BJ (cell line): ENCODE data around the gene ZNF611. TPM values are rescaled to one million over a fixed set of nuclear protein-coding genes. Genes with fewer than 3 reads are reported as not detected.
"Not testable (repeated sequence)": the region's sequence is repeated elsewhere in the genome, so short reads cannot be mapped to it uniquely, and the experiment has no call there.

ENCODE experiments used
- CTCF ChIA-PET: fragments of 350-600 bp; formaldehyde crosslinking; extraction: SDS; loops from one replicate; lab custom pipeline; 2021; ENCODE audit warnings: antibody characterized with exemption, inconsistent platforms; lab: Yijun Ruan, JAX
- POLR2A ChIA-PET: fragments of 300-600 bp; sonication (Branson Sonifier 250); formaldehyde crosslinking; extraction: SDS; loops from one replicate; lab custom pipeline; 2021; ENCODE audit warnings: antibody characterized with exemption; lab: Charles Lee
- DNase-seq: peaks from one replicate; pipeline ENCODE4 v3.0.0-alpha.2; 2011; ENCODE audit warnings: low read depth
- H3K27me3 ChIP-seq: 2 replicates; pipeline ENCODE4 v1.6.0; 2011; ENCODE audit warnings: low read length; ENCODE audit not compliant: control insufficient read depth, insufficient read depth
- H3K36me3 ChIP-seq: 2 replicates; pipeline ENCODE4 v1.5.1; 2011; ENCODE audit warnings: low read length; ENCODE audit not compliant: control insufficient read depth, insufficient read depth
- H3K4me3 ChIP-seq: 2 replicates; pipeline ENCODE4 v1.5.1; 2011; ENCODE audit warnings: low read depth, mild to moderate bottlenecking, control low read depth, low read length
- CTCF ChIP-seq: IDR thresholded peaks from 2 replicates; pipeline ENCODE4 v1.5.1; 2011; ENCODE audit warnings: low read depth, mild to moderate bottlenecking, control low read depth, inconsistent platforms, low read length, moderate library complexity; ENCODE audit not compliant: insufficient read depth
- polyA plus RNA-seq: library from polyadenylated mRNA; depleted of rRNA; stranded (reverse); fragments of >200 nt; gene quantifications from 2 replicates; pipeline ENCODE4 v1.2.3, GENCODE V29; 2011

Gene ZNF611
- polyA plus RNA-seq, 1 experiment: 2.4 TPM

- CTCF ChIA-PET: no interaction called here
- Histone ChIP-seq H3K36me3 (no peaks in the 10 kb centered on the region), H3K4me3 (no peak overlapping the region), H3K27me3 (no peaks in the 10 kb centered on the region)
- TF ChIP-seq CTCF: no peak
- DNase-seq: no peak
- POLR2A ChIA-PET: no interaction called here
These were observed 8.2 kb upstream of the ZNF611 start for GRCh38 chr19:52743091-52743490.

- ChIA-PET POLR2A (no interaction called here), CTCF (no interaction called here)
- TF ChIP-seq CTCF: no peak
- DNase-seq: no peak
- H3K27me3 ChIP-seq: no peaks in the 10 kb centered on the region
- no peak overlapping the region for H3K4me3 ChIP-seq
- no peaks in the 10 kb centered on the region for H3K36me3 ChIP-seq
These were observed 7.7 kb upstream of the ZNF611 start for GRCh38 chr19:52742516-52742915.

- POLR2A ChIA-PET: no interaction called here
- CTCF ChIA-PET: interaction anchor here (0.5 kb wide), 1 partner anchor 12 kb away, joined by 3 read pairs; no protein-coding TSS in a partner anchor
- no peak for TF ChIP-seq CTCF
- Histone ChIP-seq H3K36me3 (no peaks in the 10 kb centered on the region), H3K27me3 (no peaks in the 10 kb centered on the region), H3K4me3 (no peak overlapping the region)
- DNase-seq: no peak
These were observed 7.2 kb upstream of the ZNF611 start for GRCh38 chr19:52741951-52742485.

GRCh38 chr19:52741371-52741770 is 6.5 kb upstream of the ZNF611 start:
- H3K27me3 ChIP-seq, H3K36me3 ChIP-seq, DNase-seq, POLR2A ChIA-PET, H3K4me3 ChIP-seq: not testable (repeated sequence)
- CTCF ChIA-PET: interaction anchor here (0.5 kb wide), 1 partner anchor 13 kb away, joined by 3 read pairs; no protein-coding TSS in a partner anchor

- Histone ChIP-seq H3K27me3 (no peaks in the 10 kb centered on the region), H3K36me3 (no peaks in the 10 kb centered on the region), H3K4me3 (no peak overlapping the region)
- DNase-seq: no peak
- ChIA-PET POLR2A (no interaction called here), CTCF (no interaction called here)
- TF ChIP-seq CTCF: no peak
These were observed 4.7 kb upstream of the ZNF611 start for GRCh38 chr19:52739576-52739975.

- TF ChIP-seq CTCF: no peak
- H3K4me3 ChIP-seq: no peak overlapping the region
- no peaks in the 10 kb centered on the region for H3K27me3 ChIP-seq
- H3K36me3 ChIP-seq: 0 out of 2 replicates have a peak, but pooled peaks cover 1% of the 10 kb centered on the region
- CTCF ChIA-PET: interaction anchor here (0.8 to 1.0 kb wide), 3 partner anchors 9 to 26 kb away, joined by 3 to 5 read pairs (median 3); no protein-coding TSS in a partner anchor
- no peak for DNase-seq
- POLR2A ChIA-PET: no interaction called here
These were observed 890 bp upstream of the ZNF611 start for GRCh38 chr19:52735734-52736133.
